GM12873 (cell line): Measurements from ENCODE around the gene RANBP1.

ENCODE experiments used
- CTCF ChIP-seq: IDR thresholded peaks from 2 replicates; pipeline ENCODE4 v1.5.1; 2012; ENCODE audit warnings: low read depth, mild to moderate bottlenecking, moderate library complexity, low read length, control low read depth; ENCODE audit not compliant: insufficient read depth; ENCODE audit errors: missing control alignments

The RANBP1 gene

DNA sequence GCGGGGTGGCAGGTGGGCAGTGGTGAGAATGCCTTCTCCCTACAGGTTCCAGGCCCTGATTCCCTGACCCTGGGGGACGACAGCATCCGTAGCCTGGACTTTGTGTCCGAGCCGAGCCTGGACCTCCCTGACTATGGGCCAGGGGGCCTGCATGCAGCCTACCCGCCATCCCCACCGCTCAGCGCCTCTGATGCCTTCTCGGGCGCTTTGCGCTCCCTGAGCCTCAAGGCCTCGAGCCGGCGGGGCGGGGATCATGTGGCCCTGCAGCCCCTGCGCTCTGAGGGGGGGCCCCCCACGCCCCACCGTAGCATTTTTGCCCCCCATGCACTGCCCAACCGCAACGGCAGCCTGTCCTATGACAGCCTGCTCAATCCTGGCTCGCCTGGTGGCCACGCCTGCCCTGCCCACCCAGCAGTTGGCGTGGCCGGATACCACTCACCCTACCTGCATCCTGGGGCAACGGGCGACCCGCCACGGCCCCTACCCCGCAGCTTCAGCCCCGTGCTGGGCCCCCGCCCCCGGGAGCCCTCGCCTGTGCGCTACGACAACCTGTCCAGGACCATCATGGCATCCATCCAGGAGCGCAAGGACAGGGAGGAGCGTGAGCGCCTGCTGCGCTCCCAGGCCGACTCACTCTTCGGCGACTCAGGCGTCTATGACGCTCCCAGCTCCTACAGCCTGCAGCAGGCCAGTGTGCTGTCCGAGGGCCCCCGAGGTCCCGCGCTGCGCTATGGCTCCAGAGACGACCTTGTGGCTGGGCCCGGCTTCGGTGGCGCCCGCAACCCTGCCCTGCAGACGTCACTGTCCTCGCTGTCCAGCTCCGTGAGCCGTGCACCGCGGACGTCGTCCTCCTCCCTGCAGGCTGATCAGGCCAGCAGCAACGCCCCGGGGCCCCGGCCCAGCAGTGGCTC is 27.1 kb downstream of the RANBP1 start:
- TF ChIP-seq CTCF: no peak

- TF ChIP-seq CTCF: no peak
Observed at GRCh38 chr22:20143883-20144665, 28.2 kb downstream of the RANBP1 start.

DNA sequence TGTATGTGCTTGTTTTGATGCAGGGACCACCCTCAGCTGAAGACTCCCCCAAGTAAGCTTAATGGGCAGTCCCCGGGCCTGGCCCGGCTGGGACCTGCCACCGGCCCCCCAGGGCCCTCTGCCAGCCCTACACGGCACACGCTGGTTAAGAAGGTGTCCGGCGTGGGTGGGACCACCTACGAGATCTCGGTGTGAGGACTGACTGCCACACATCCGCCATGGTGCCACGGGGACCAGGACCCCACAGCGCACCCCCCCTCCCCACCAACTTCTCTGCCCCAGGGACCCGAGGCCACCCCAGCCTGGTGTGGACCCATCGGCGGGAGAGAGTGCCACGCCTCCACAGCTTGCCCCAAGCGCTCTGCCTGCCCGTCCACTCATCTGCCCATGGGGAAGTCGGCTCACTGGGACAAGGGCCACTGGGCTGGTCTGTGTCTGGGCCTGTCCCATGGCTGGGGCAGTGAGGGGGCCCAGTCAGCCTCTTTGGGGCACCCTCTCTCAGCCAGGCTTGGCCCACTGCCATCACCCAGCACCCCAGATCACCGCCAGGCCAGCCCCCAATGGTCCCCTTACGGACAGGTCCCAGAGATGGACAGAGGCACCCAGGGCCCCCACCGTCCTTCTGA is 29.4 kb downstream of the RANBP1 start:
- TF ChIP-seq CTCF: no peak

GRCh38 chr22:20145832-20146223 is 29.9 kb downstream of the RANBP1 start:
- TF ChIP-seq CTCF: no peak

- TF ChIP-seq CTCF: no peak
Observed at GRCh38 chr22:20146777-20147176, 30.9 kb downstream of the RANBP1 start.

DNA sequence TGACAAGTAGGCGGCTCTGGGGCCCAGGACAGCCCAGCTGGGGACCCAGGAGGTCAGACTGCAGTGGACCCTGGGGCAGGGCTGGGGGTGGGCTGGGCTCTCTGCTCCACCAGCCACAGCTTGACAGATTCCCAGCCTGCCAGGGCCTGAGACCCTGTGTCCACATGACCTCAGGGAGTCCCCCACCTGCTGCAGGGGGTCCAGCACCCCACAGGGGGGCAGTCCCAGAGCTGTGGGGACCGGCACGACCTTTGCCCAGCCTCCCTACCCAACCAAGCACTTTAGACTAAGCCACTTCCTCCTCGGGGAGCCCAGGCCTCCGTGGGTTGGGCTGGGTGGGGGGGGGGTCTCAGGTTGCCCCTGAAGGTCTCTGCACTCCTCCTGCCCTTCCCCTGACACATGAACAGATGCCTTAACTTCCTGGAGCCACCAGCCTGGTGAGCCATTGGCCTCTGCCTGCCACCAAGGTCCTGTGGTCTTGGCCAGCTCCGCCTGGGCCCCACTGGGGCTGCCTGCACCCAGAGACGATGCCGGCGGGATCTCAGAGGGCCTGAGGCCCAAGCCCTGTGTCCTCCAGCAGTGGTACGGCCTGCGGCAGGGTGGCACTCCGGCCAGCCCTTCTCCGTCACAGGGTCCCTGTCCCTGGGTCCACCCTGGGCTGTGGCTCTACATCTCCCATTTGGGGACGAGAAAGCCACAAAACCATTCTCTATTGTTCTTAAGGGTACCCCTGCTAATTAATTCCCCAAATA is 31.5 kb downstream of the RANBP1 start:
- no peak for TF ChIP-seq CTCF
